Stimulated activated CD8-positive, alpha-beta memory T cell treated with anti-CD3 and anti-CD28 coated beads, Interleukin-4, amount 100 ng/mL, for 24 hours (primary cell): ENCODE results near the gene CHCHD6.
"Not testable (repeated sequence)": the region's sequence is repeated elsewhere in the genome, so short reads cannot be mapped to it uniquely, and the experiment has no call there.

Experiments used
- DNase-seq: peaks from one replicate; pipeline ENCODE4 v3.0.0-alpha.2; 2020; ENCODE audit warnings: low read depth

Gene CHCHD6

DNA sequence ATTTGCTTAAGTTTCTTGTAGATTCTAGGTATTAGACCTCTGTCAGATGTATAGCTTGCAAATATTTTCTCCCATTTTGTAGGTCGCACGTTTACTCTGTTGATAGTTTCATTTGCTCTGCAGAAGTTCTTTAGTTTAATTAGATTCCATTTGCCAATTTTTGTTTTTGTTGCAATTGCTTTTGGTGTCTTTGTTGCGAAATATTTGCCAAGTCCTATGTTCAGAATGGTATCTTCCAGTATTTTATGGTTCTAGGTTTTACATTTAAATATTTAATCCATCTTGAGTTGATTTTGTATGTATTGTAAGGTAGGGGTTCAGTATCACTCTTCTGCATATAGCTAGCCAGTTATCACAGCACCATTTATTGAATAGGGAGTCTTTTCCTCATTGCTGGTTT lies 64.9 kb downstream of the CHCHD6 start:
- no peak for DNase-seq

DNA sequence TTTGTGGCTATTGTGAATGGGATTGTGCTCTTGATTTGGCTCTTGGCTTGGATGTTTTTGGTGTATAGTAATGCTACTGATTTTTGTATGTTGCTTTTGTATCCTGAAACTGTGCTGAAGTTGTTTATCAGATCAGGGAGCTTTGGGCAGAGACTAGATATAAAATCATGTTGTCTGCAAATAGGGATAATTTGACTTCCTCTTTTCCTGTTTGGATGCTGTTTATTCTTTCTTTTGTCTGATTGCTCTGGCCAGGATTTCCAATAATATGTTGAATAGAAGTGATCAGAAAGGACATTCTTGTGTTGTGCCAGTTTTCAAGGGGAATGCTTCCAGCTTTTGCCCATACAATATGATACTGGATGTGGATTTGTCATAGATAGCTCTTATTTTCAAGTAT lies 66.1 kb downstream of the CHCHD6 start:
- DNase-seq, result no peak

DNA sequence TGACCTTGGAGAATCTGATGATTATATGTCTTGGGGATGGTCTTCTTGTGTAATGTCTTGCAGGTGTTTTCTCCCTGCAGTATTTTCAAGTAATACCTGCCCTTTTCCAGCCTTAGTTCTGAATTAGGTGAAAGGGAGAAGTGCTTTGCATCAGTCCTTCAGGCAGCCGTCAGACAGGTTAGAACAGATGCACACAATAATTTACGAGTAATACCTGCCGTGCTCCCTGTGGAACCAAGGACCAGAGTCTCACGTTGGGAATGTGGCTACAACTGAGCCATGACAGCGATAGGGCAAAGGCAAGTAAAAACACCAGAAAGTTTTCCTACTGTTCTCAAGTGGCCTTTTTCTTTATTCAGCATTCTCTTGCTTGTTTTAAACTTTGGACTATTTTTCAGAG lies 69.1 kb downstream of the CHCHD6 start:
- DNase-seq, result no peak

DNA sequence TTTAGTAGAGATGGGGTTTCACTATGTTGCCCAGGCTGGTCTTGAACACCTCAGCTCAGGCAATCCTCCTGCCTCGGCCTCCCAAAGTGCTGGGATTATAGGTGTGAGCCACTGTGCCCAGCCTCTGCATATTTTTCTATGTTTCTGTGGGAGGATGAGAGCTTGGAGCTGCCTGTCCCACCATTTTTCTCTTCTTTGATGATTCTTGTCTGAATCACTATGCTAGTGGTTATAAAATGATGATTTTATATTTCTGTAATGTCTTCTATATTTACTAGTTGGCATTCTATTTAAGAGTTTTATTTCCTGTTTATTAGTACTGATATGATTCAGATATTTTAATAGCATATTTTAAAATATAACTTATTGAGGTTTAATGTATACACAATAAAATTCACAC lies 69.7 kb downstream of the CHCHD6 start:
- DNase-seq, result no peak

DNA sequence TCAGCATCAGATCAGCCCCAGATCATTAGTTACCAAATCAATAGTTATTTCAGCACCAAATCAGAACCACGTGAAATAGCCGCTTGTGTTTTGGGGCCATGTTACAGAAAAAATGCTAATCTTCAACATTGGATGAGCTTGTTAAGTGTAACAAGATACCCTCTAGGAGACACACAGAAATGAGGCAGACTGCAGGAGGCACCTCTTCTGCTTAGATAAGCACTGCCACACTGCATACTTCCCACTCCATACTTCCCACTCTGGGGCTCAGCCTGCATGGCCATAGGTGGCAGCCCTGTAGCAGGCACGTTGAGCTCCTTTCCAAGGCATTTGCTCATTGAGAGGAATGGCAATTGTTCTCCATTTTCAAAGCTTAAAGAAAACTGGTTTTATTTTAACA lies 73.3 kb downstream of the CHCHD6 start:
- DNase-seq, result no peak

DNA sequence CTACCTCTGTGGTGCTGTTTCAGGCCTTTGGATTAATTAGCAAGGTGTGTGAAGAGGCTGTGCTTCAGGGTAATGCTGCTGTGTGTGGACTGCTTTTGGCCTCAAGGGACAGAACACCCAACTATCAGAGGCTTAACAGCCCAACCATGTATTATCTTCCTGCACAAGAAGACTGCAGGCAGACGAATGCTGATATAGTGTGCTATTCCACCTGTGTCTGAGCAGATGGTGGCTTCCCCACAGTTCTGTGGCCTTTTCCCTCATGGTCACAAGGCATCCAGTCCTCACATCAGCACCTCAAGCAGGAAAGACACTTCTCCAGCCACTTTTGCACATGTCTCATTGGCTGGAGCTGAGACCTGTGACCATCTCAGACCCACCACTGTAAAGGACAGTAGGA lies 76.6 kb downstream of the CHCHD6 start:
- DNase-seq, result no peak

DNA sequence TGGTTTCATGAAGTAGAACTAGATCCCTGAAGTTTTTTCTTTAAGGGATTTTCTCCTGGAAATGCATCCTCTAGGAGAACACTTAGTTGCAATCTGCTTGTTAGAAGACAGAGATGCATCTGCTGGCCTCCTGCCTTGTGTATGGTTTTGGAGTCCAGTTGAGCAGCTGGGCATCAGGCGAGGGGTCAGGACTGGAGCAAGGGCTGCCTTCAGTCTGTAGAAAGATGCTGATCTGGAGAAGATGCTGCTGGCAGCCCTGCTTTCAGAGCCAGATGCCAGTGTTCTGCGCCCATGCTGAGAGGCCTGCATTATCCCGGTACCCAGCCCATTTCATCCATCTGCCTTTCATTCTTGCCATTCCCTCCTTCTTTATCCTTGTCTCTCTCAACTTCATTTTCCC lies 77.4 kb downstream of the CHCHD6 start:
- DNase-seq, result no peak

DNA sequence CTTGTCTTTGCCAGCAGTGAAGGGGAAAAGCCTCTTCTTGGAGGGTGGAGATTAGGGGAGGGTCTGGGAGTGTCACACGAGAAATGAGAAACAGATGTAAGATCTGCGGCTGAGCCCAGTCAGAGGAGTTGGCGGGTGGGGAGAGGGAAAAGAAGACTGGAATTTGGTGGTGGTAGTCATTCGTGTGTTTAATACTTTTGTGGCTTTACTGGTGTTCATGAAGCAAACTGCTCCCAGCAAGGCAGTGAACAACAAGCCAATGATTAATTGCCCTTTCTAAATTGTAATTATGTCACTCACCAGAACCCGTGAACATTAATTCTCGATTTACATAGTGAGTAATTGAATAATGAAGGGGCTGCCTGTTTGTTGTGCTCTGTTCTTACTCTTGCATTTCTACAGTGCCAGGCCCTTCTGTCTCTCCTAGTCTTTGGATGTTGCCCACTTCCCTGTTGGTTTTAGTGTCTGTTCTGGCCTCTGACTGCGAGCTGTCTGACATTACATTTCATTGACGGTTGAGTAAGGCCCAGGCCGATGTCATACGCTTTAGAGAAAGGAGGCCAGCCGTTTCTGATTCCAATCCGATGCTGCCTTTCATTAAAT lies 78.0 kb downstream of the CHCHD6 start:
- no peak for DNase-seq

DNA sequence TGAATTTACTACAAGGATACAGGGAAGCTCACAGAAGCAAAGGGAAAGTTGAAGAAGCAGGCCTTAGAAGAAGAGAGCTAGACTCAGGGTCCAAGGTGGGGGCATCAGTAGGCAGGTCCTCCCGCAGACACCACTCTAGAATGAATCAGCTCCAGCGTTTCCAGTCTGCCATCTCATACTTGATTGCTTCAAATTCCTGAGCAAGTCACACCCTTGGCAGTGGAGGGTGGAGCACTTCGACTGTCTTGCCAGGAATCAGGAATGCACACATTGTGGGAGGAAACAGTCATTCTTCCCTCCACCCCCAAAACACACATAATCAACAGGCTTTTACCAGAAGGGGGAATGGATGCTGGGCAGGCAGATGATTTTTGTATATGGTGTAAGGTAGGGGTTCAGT lies 78.5 kb downstream of the CHCHD6 start:
- DNase-seq, result no peak

DNA sequence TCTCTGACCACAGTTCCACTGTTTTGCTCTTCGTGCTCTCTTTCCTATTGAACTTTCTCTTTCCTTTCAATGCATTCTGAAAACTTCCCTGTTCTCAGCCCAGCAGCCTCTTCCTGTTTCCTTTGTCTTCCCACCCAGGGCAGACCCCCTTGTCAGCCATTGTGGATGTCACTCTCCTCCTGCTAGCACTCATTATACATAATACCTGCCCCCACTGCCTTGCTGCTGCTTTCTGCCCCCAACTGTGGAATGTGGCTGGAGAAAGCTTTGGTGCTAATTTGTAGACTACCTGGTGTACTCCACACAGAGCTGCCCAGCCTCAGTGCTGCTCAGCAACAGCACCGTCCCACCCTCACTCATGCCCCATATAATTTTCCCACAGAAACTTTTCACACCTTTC lies 80.2 kb downstream of the CHCHD6 start:
- DNase-seq, result no peak

DNA sequence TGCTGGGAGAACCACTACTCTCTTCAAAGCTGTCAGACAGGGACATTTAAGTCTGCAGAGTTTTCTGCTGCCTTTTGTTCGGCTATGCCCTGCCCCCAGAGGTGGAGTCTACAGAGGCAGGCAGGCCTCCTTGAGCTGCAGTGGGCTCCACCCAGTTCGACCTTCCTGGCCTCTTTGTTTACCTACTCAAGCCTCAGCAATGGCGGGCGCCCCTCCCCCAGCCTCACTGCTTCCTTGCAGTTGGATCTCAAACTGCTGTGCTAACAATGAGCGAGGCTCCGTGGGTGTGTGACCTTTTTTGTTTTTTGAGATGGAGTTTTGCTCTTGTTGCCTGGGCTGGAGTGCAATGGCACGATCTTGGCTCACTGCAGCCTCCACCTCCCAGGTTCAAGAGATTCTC lies 87.3 kb downstream of the CHCHD6 start:
- DNase-seq, result not testable (repeated sequence)

DNA sequence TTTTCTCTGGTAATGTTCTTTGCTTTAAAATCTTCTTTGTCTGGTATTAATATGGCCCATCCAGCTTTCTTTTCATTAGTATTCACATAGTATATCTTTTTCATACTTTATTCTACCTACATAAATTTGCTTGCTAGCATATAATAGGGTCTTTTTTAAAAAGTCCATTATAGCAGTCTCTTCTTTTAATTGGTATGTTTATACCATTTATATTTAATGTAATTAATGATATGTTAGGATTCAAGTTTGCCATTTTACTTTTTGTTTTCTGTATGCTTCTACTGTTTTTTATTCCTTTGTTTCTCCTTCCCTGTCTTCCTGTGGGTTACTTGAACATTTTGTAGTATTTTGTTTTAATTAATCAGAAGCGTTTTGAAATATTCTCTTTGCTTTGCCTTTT lies 89.0 kb downstream of the CHCHD6 start:
- DNase-seq, result no peak

DNA sequence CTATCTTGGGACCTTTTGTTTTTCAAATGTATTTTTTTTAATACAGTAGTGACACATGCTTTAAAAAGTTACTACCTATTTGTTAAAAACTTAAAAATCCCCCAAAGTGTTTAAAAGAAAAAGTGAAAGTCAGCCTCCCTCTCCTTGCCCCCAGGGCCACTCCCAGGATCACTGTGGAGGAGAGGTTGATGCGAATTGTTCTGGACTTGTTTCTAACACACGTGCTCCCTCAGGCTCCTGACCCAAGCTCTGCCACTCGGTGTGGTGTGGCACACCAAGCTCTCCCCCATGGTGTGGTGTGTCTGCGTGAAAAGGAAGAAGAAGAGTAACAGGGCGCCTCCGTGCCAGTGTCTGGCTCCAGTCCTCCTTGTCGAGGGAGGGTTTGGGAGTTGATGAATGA lies 93.5 kb downstream of the CHCHD6 start:
- no peak for DNase-seq

DNA sequence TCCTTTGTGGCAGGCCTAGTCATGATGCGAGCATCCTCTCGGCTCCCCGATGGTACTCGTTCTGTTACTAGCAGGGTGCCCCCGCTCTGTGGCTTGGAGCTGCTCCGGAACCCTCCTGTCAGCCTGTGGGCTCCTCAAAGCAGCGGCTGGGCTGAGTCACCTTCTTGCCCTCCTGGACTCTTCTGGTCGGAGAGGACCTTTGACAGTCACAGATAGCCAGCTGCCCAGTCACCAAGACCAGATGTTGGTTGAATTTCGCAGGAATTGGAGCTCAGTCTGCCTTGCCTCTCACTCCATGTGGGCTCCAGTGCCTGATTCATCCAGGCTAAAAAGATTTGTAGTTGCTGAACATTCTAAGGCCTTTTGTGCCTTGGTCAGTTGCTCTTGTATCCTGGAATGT lies 94.5 kb downstream of the CHCHD6 start:
- DNase-seq, result no peak

DNA sequence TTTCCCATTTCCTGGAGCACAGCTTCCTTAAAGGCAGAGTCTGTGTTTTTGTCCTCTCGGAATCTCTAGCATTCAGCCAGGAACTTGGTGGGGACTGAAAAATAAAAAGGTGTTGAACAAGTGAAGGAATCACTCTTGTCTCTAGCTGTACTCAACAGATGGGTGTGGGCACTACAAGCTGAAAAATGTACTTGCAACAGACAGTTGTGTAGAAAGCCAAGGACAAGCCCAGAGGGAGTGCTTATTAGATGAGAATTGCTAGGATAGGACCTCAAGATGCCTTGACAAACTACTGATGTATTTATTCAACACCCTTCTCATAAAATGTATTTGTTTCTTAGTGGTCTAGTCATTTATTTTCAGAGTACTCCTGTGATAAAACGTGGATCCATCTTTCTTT lies 95.1 kb downstream of the CHCHD6 start:
- no peak for DNase-seq

DNA sequence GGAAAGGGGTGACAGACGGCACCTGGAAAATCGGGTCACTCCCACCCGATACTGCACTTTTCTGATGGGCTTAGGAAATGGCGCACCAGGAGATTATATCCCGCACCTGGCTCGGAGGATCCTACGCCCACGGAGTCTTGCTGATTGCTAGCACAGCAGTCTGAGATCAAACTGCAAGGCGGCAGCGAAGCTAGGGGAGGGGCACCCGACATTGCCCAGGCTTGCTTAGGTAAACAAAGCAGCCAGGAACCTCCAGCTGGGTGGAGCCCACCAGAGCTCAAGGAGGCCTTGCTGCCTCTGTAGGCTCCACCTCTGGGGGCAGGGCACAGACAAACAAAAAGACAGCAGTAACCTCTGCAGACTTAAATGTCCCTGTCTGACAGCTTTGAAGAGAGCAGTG lies 97.3 kb downstream of the CHCHD6 start:
- DNase-seq, result not testable (repeated sequence)

DNA sequence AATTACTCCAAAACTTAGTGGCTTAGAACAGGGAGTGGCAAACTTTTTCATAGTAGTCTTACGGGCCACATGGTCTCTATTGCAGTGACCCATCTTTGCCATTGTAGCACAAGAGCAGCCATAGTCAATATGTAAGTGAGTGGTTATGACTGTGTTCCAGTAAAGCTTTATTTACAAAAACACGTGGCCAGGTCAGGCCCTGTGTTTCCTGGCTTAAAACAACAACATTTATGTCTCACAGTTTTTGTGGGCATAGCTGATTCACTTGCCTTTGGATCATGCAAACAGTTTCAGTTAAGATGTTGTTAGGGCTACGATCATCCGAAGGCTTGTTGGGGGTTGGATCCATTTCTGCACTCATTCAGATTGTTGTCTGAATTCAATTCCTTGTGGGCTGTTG lies 103.8 kb downstream of the CHCHD6 start:
- DNase-seq, result no peak

DNA sequence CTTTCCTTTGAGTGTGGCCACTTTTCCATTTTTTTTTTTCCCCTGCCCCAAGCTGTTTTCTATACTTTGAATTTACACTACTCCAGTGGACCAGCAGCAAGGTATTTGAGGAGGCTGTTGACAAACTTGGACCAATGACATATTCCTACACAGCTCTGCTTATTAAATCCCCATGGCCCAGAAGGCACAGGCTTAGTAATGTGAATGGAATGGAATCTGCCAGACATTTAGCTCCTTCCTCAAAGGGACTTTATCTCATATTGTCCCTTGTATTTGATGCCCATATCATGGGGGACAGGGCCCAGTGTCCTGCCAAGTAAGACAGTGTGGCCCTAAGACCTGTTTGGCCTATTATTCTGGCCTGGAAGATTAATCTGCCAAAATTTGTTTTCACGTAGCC lies 107.5 kb downstream of the CHCHD6 start:
- DNase-seq, result no peak

DNA sequence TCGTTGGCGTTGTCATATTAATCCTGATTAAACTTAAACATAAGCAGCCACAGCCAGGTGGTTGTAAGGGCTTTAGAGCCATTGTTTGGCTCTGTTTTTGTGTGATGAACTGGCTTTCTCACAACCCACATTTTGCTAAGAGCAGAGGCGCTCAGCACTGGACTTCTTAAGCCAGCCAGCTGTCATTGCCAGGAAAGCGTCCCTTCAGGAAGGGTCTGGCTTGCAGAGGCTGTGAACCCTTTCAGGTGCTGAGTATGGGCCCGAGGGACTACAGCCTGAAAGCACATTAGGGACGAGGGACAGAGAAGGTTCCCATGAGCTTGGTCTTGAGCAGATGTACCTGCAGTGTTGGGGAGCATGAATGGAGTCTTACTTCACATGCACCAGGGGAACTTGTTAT lies 112.3 kb downstream of the CHCHD6 start:
- DNase-seq, result no peak

DNA sequence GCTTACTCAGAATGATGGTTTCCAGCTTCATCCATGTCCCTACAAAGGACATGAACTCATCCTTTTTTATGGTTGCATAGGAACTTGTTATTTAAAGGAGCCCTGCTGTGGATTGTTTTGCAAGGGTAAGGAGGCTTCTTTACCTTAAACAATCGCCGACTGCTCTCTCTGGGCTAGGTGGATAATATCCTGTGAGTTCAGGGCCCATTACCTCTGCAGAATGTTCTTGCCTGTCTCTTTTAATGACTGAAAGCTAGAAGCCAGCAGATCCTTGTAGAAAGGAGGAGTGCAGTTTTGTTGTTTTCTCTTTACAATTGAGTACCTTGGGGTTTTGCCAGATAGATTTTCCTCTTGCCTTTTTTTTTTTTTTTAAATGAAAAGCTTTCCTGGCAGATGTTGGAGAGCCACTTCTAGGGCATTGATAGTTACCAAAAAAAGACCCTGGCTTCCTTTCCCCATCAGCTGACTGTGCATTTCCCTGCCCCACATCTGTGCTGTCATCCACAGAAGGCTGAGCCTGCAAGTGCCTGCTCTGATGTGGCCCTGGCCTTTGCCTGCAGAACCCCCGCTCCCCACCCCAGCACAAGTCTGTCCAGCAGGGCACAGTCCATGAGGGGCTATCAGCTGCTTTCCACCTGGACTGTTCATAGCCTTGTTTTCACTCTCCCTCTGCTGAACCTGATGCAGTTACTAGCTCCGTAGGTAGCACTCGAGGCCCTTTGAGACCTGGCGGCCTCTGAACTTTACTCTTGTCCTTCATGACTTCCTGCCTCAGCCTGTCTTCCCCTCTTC lies 113.1 kb downstream of the CHCHD6 start:
- DNase-seq, result no peak

DNA sequence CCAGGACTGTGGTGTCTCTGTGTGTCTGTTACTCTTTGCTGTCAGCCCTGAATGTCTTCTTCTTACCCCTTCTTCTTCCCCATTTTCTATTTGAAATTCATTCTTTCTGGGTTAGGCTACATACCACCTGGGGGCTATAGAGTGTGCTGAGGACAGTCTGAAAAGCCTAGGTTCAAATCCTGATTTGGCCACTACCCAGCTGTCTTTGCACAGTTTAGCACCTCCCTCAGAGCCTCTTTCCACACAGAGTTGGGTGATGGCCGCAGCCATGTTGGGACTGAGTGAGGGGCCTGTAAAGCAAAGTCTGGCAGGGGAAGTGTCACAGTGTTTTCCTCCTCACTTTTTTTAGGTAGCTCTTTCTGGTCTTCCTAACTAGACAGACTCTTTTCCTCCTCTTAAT lies 113.7 kb downstream of the CHCHD6 start:
- DNase-seq, result no peak

DNA sequence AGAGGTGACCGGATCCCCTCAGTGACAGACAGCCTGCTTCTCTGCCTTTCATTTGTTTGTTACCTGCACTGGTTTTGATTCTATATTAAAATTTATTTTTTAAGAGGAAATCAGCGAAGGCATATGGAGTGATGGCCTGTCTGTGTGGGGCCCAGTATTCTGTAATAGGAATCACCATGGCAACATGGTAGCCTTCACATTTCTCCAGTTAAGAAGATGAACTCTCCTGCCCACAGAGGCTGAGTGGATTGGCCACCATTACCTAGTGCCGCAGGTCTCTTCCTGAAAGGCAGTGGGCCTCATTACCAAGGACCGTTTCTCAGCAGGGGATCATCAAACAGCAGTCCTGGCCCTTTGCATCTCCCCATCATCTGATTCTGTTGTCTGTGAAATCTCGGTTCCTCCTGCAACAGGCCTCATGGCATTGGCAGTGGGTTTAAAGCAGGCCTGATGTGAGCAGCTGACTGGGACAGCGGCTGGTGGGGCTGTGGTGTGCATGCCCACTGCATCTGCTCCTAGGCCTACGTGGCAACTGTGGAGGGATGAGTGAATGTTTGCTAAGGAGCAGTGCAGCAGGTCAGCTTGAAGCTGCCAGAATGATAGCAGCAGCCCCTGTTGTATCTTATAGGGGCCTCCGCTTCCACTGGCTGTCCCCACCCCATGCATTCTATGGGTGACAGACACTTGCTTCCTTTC lies 114.5 kb downstream of the CHCHD6 start:
- DNase-seq, result no peak

DNA sequence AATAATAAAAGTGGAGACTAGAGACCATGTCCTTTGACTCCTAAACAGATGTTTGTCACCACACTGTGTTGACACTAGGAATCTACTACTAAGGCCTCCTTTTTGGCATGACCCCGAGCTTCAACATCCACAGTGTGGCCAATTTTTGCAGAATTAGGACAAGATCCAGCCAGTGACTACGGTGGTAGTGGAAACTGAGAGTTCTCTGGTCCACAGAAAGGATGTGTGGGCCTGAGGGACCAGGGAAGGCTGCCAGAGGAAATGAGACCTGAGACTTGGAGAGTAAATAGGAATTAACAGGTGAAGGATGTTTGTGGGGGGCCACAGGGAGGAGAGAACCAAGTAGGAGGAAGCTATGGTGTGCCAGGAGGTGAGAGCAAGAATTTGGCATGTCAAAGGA lies 122.7 kb downstream of the CHCHD6 start:
- DNase-seq, result no peak

DNA sequence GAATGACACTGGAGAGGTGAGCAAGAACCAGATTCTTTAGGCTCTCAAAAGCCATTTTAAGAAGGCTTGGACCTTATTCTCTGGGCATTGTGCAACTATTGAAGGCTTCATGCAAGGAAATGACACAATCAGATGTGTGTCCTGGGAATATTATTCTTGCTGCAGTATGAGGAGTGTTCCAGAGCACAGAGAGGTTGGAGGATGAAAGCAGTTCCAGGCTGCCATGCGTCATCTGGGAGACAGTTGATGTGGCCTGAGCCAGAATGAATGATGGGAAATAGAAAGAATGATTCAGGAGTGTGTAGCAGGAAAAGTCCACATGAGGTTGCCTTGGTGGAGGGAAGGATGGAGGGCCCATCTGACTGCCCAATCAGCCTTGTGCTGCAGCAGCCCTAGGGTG lies 123.1 kb downstream of the CHCHD6 start:
- DNase-seq, result no peak
